ENCODE data around the gene ZNRF1.

GRCh38 chr16:74951681-74952080 lies 47.1 kb upstream of the ZNRF1 start:
- TF ChIP-seq CTCF (IDR thresholded peaks at IDR 0.05), result no peak
- no peak for TF ChIP-seq POLR2A (IDR thresholded peaks at IDR 0.05)

All from testis (tissue), 2 donors.